K562 (cell line): ENCODE measurements around the gene C2CD2. TPM values are rescaled to one million over a fixed set of nuclear protein-coding genes. Genes with fewer than 3 reads are reported as not detected.

Experiments
- ATAC-seq: fragments of 200-7000 bp; cut with Tn5 transposase; 3 replicates; pipeline ENCODE4 v1.9.1; 2020; ENCODE audit warnings: moderate library complexity
- BruUV-seq: library from RNA; stranded (reverse); fragments of 400-500 nt; replicated peaks from 2 replicates; lab custom pipeline; 2021; lab: Mats Ljungman, UMichigan
- CTCF ChIA-PET: fragments of 300-600 bp; formaldehyde crosslinking; extraction: SDS; loops from one replicate; lab custom pipeline; 2021; ENCODE audit warnings: low intra/inter-chr PET ratio; lab: Yijun Ruan, JAX
- POLR2A ChIA-PET: fragments of 300-600, 350-650 bp; sonication (Branson Sonifier 250); formaldehyde crosslinking; extraction: SDS; loops from one replicate; lab custom pipeline; 2021; ENCODE audit warnings: antibody characterized with exemption, inconsistent platforms; lab: Yijun Ruan, JAX
- DNase-seq, 4 experiments: peaks; one replicate each; pipeline versions ENCODE4 v3.0.0 to v3.0.0-alpha.2; 2011 to 2018; ENCODE audit warnings: low spot score in 3 of 4, mixed read lengths in 3 of 4; ENCODE audit errors: extremely low read depth in 1 of 4
- FAIRE-seq: peaks from 2 replicates; lab custom pipeline; 2011; peaks lifted over from hg19 to GRCh38; lab: Jason Lieb, UNC
- H2AFZ ChIP-seq: 2 replicates; pipeline ENCODE4 v1.6.0; 2011; ENCODE audit warnings: low read depth, low read length, control low read depth, inconsistent platforms
- H3K27ac ChIP-seq: fragments of 200-600 bp; 3 replicates; pipeline ENCODE4 v1.8.0; 2011; ENCODE audit warnings: low read depth, mild to moderate bottlenecking, control low read depth, inconsistent platforms, low read length, moderate library complexity, mixed read lengths; ENCODE audit errors: extremely low read depth
- H3K27me3 ChIP-seq, 2 experiments: fragments of 300-600 bp in 1 of 2; 2 replicates in 1 of 2; 3 replicates in 1 of 2; pipeline versions ENCODE4 v1.6.0 to v1.8.0; 2011; ENCODE audit warnings: inconsistent platforms in 2 of 2, low read length in 2 of 2, mild to moderate bottlenecking in 1 of 2, mixed read lengths in 1 of 2, moderate library complexity in 1 of 2; ENCODE audit not compliant: control insufficient read depth in 2 of 2, insufficient read depth in 2 of 2
- H3K36me3 ChIP-seq: fragments of 300-600 bp; 3 replicates; pipeline ENCODE4 v1.8.0; 2011; ENCODE audit warnings: mild to moderate bottlenecking, low read length, inconsistent platforms; ENCODE audit not compliant: control insufficient read depth, insufficient read depth
- H3K4me1 ChIP-seq, 2 experiments: fragments of 200-600 bp in 1 of 2; replicated peaks in 1 of 2; 2 replicates in 1 of 2; 3 replicates in 1 of 2; pipeline versions ENCODE4 v1.5.1 to v1.8.0; 2011; ENCODE audit warnings: inconsistent platforms in 2 of 2, low read length in 2 of 2, mild to moderate bottlenecking in 1 of 2, mixed read lengths in 1 of 2, moderate library complexity in 1 of 2; ENCODE audit not compliant: control insufficient read depth in 2 of 2, insufficient read depth in 2 of 2
- H3K4me2 ChIP-seq: 2 replicates; pipeline ENCODE4 v1.6.1; 2011; ENCODE audit warnings: low read length, control low read depth, inconsistent platforms, mixed read lengths; ENCODE audit not compliant: insufficient read depth
- H3K4me3 ChIP-seq: fragments of 200-600 bp; sonication (generic), shearing (Covaris generic); 2 replicates; pipeline ENCODE4 v1.5.1; 2016; ENCODE audit warnings: control low read depth, inconsistent platforms
- H3K79me2 ChIP-seq: fragments of 200-600 bp; 3 replicates; pipeline ENCODE4 v1.8.0; 2011; ENCODE audit warnings: low read length, inconsistent platforms; ENCODE audit not compliant: control insufficient read depth, insufficient read depth
- H3K9ac ChIP-seq, 2 experiments: 2 replicates each; pipeline versions ENCODE4 v1.6.0 to v1.6.1; 2011; ENCODE audit warnings: low read depth in 2 of 2, low read length in 2 of 2, control low read depth in 1 of 2, inconsistent platforms in 1 of 2, mild to moderate bottlenecking in 1 of 2, mixed read lengths in 1 of 2; ENCODE audit not compliant: insufficient read depth in 1 of 2
- H3K9me1 ChIP-seq: one replicate; pipeline ENCODE4 v1.6.0; 2011; ENCODE audit warnings: inconsistent platforms, mild to moderate bottlenecking, low read length, moderate library complexity; ENCODE audit not compliant: control insufficient read depth, insufficient read depth
- H3K9me3 ChIP-seq: replicated peaks from 2 replicates; pipeline ENCODE4 v1.5.1; 2011; ENCODE audit warnings: low read depth, low read length, inconsistent platforms; ENCODE audit not compliant: control insufficient read depth, insufficient read depth
- H4K20me1 ChIP-seq: replicated peaks from 2 replicates; pipeline ENCODE4 v1.6.1; 2011; ENCODE audit warnings: low read length, inconsistent platforms, mixed read lengths; ENCODE audit not compliant: control insufficient read depth, insufficient read depth
- CREBBP ChIP-seq: IDR thresholded peaks from one replicate; pipeline ENCODE4 v1.6.1; 2012; ENCODE audit warnings: low read depth, mild to moderate bottlenecking, control low read depth, inconsistent platforms, low read length
- ELF1 ChIP-seq: fragments of 200-800 bp; sonication (Bioruptor generic); IDR thresholded peaks from 2 replicates; pipeline ENCODE4 v1.6.1; 2016; ENCODE audit warnings: missing genetic modification characterization, missing compliant biosample characterization
- ESRRA ChIP-seq: fragments of 450-650 bp; IDR thresholded peaks from 2 replicates; pipeline ENCODE4 v1.6.1; 2014; ENCODE audit warnings: low read depth, mild to moderate bottlenecking, moderate library complexity, borderline replicate concordance
- KDM1A ChIP-seq, 2 experiments: fragments of 450-650 bp; IDR thresholded peaks; 2 replicates each; pipeline ENCODE4 v1.6.1; 2016; ENCODE audit warnings: mild to moderate bottlenecking in 2 of 2
- PRPF4 ChIP-seq: fragments of 200-400 bp; formaldehyde crosslinking; IDR thresholded peaks from one replicate; pipeline ENCODE4 v1.6.1; 2017; ENCODE audit warnings: low read length, low read depth, mild to moderate bottlenecking; ENCODE audit not compliant: insufficient read depth, poor library complexity, severe bottlenecking
- SMARCA4 ChIP-seq: fragments of 450-650 bp; IDR thresholded peaks from 2 replicates; pipeline ENCODE4 v1.6.1; 2016
- SOX6 ChIP-seq: fragments of 450-650 bp; IDR thresholded peaks from 2 replicates; pipeline ENCODE4 v1.6.1; 2014; ENCODE audit warnings: mild to moderate bottlenecking
- TAL1 ChIP-seq: fragments of 450-650 bp; IDR thresholded peaks from 2 replicates; pipeline ENCODE4 v1.6.1; 2016; ENCODE audit warnings: mild to moderate bottlenecking
- TEAD1 ChIP-seq, 2 experiments: fragments of 450-650 bp in 1 of 2; sonication (generic) in 1 of 2; formaldehyde crosslinking; IDR thresholded peaks; 2 replicates each; pipeline versions ENCODE4 v1.4.0 to v1.8.0; 2020 to 2022; ENCODE audit warnings: mild to moderate bottlenecking in 2 of 2, missing genetic modification reagents in 1 of 2
- ZNF121 ChIP-seq: sonication (generic); formaldehyde crosslinking; conservative IDR thresholded peaks from 2 replicates; pipeline ENCODE4 v1.8.0; 2022; ENCODE audit warnings: missing genetic modification reagents
- ZNF146 ChIP-seq: IDR thresholded peaks from one replicate; pipeline ENCODE4 v1.6.1; 2018; ENCODE audit warnings: missing compliant biosample characterization; ENCODE audit not compliant: unreplicated experiment
- ZNF316 ChIP-seq: fragments of 450-650 bp; IDR thresholded peaks from 2 replicates; pipeline ENCODE4 v1.6.1; 2016
- ZNF584 ChIP-seq: fragments of 200-800 bp; sonication (Bioruptor generic); IDR thresholded peaks from 2 replicates; pipeline ENCODE4 v1.6.1; 2016; ENCODE audit warnings: low read depth, mild to moderate bottlenecking, missing genetic modification characterization, missing compliant biosample characterization
- ZNF75A ChIP-seq: fragments of 450-650 bp; formaldehyde crosslinking; IDR thresholded peaks from 2 replicates; pipeline ENCODE4 v1.4.0; 2020; ENCODE audit warnings: mild to moderate bottlenecking
- WGBS: fragments of 100-300 bp; shearing (Covaris generic); methylation state at CpG from one replicate; pipeline ENCODE4 v1.1.6; 2016; ENCODE audit warnings: low coverage, mixed read lengths; ENCODE audit not compliant: insufficient coverage; ENCODE audit errors: missing lambda C conversion rate; 5-methylcytosine and 5-hydroxymethylcytosine counted together
- in situ Hi-C: fragments of 300-500 bp; cut with MboI; formaldehyde crosslinking; loops from 4 replicates; pipeline ENCODE4 v1.15.0; 2018; ENCODE audit warnings: inconsistent platforms, mixed read lengths
- intact Hi-C: fragments of 100-400 bp; cut with micrococcal nuclease; formaldehyde crosslinking; loops from 2 replicates; pipeline ENCODE4 v1.14.2; 2022
- polyA plus RNA-seq, 8 experiments: library from polyadenylated mRNA; depleted of rRNA in 4 of 8; stranded (reverse) in 5 of 8; unstranded in 3 of 8; fragments of >200 nt; fragmentation: Nextera tagmentation in 2 of 8; fragmentation: Illumina TruSeq in 1 of 8; extraction: Ambion mirVana in 2 of 8; extraction: Trizol in 1 of 8; gene quantifications; 2 replicates each; pipeline versions ENCODE4 v1.2.1 to v1.2.3, GENCODE V29; 2011 to 2014; ENCODE audit warnings: inconsistent platforms in 1 of 8, missing spikeins in 1 of 8
- total RNA-seq, 7 experiments: library from RNA; depleted of rRNA in 6 of 7; stranded (reverse); fragments of >200 nt in 6 of 7; fragmentation: Illumina TruSeq in 2 of 7; extraction: Trizol in 2 of 7; gene quantifications; 2 replicates each; pipeline versions ENCODE4 v1.2.1 to v1.2.3, GENCODE V29; 2011 to 2021; ENCODE audit warnings: low replicate concordance in 1 of 7
- TF ChIP-seq, protein P1 (sequence below): fragments of 200-800 bp; sonication (Bioruptor generic); IDR thresholded peaks from 2 replicates; pipeline ENCODE4 v1.6.1; 2017; ENCODE audit warnings: missing genetic modification characterization, missing compliant biosample characterization
- TF ChIP-seq, protein P2 (sequence below): IDR thresholded peaks from 3 replicates; pipeline ENCODE4 v1.6.1; 2011; ENCODE audit warnings: borderline replicate concordance, mild to moderate bottlenecking; ENCODE audit not compliant: insufficient read length, insufficient read depth
- TF ChIP-seq, protein P3 (sequence below): fragments of 450-650 bp; IDR thresholded peaks from 2 replicates; pipeline ENCODE4 v1.6.1; 2016; ENCODE audit warnings: low read depth, mild to moderate bottlenecking, moderate library complexity
- TF ChIP-seq, protein P4 (sequence below): sonication (generic); formaldehyde crosslinking; IDR thresholded peaks from 2 replicates; pipeline ENCODE4 v1.8.1; 2022; ENCODE audit warnings: missing genetic modification reagents

Gene C2CD2
- total and polyA plus RNA-seq, 9 of the 15 experiments (the other 6 are each of a cell fraction or from before 2014, with no cell fraction given), result 1.3 to 21.6 (median 12.1) TPM

DNA sequence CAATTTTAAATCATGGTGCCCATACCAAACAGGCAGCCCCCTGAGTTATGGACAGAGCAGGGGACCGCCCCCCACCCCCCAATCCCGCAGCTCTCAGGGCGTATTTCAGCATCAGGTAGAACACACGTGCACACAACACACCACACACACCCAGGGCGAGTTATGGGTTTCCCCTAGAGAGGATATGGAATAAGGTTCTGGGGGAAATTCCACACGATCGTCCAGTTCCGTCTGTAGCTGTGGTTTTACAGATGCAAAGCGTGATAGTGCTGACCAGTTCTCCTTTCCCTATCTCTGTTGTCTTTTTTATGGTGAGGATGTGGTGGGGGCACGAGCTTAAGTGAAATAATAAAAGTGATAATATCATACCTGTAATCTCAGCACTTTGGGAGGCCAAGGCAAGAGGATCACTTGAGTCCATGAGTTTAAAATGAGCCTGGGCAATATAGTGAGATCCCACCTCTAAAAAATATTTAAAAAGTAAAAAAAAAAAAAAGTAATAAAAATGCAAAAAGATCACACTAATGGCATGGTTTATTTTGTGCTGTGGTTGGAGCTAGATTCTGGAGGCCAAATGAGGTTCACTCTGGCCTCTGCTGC, 25.1 kb downstream of the C2CD2 start:
- Histone ChIP-seq H3K27ac (no peak overlapping the region), H4K20me1 (peaks cover 12% of the 10 kb centered on the region), H3K79me2 (no peaks in the 10 kb centered on the region; the same call in 2 of the 3 replicates), H3K36me3 (no peaks in the 10 kb centered on the region), H3K4me2 (no peak overlapping the region), H3K9me1 (peaks cover 3% of the 10 kb centered on the region), H3K27me3 (no peaks in the 10 kb centered on the region), H3K4me1 (peaks cover 11 to 23% of the 10 kb centered on the region in 2 experiments), H3K9me3 (no peaks in the 10 kb centered on the region), H3K4me3 (no peak overlapping the region), H2AFZ (no peak overlapping the region), H3K9ac (no peak overlapping the region)
- DNase-seq (no peak), ATAC-seq (no peak), FAIRE-seq (no peak)
- no TSS peak for BruUV-seq
- in situ Hi-C loops, result no loop called here
- ChIA-PET POLR2A (interaction anchor here (0.6 to 0.9 kb wide), 3 partner anchors 77 to 1794 kb away, joined by 3 read pairs; no protein-coding TSS in a partner anchor), CTCF (no interaction called here)
- WGBS, result 38% methylated on average over 10 of the region's 10 CpGs
- intact Hi-C loops, result no loop called here
- TF ChIP-seq ZNF316, result no peak
- TF ChIP-seq TAL1, result 0 out of 2 replicates have a peak, but pooled peaks have one; percentile 9
- TF ChIP-seq ESRRA, result peak; percentile 80; the same call in 1 of the 2 replicates
- TF ChIP-seq ELF1 (tag), result peak; percentile 25; the same call in 1 of the 2 replicates
- TF ChIP-seq ZNF121 (CRISPR knock-in tag), result peak; percentile 90
- peak; percentile 34 to 36; a peak in 2 of 4 replicates for TF ChIP-seq KDM1A (IDR thresholded peaks at IDR 0.05)
- TF ChIP-seq SOX6, result peak; percentile 72; the same call in 1 of the 2 replicates
- TF ChIP-seq PRPF4, result no peak
- TF ChIP-seq, protein P1, sequence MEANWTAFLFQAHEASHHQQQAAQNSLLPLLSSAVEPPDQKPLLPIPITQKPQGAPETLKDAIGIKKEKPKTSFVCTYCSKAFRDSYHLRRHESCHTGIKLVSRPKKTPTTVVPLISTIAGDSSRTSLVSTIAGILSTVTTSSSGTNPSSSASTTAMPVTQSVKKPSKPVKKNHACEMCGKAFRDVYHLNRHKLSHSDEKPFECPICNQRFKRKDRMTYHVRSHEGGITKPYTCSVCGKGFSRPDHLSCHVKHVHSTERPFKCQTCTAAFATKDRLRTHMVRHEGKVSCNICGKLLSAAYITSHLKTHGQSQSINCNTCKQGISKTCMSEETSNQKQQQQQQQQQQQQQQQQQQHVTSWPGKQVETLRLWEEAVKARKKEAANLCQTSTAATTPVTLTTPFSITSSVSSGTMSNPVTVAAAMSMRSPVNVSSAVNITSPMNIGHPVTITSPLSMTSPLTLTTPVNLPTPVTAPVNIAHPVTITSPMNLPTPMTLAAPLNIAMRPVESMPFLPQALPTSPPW (CRISPR knock-in tag), result peak; percentile 30; the same call in 1 of the 2 replicates
- TF ChIP-seq, protein P2, sequence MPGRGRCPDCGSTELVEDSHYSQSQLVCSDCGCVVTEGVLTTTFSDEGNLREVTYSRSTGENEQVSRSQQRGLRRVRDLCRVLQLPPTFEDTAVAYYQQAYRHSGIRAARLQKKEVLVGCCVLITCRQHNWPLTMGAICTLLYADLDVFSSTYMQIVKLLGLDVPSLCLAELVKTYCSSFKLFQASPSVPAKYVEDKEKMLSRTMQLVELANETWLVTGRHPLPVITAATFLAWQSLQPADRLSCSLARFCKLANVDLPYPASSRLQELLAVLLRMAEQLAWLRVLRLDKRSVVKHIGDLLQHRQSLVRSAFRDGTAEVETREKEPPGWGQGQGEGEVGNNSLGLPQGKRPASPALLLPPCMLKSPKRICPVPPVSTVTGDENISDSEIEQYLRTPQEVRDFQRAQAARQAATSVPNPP, result no peak
- no peak for TF ChIP-seq ZNF146 (CRISPR knock-in tag)
- TF ChIP-seq CREBBP, result no peak
- TF ChIP-seq SMARCA4, result 0 out of 2 replicates have a peak, but pooled peaks have one; percentile 15
- TF ChIP-seq TEAD1 (CRISPR knock-in tag; IDR thresholded peaks at IDR 0.05), result peak in 1 of 2 experiments; percentile 47; a peak in 1 of 4 replicates
- TF ChIP-seq ZNF75A, result no peak
- TF ChIP-seq, protein P3, sequence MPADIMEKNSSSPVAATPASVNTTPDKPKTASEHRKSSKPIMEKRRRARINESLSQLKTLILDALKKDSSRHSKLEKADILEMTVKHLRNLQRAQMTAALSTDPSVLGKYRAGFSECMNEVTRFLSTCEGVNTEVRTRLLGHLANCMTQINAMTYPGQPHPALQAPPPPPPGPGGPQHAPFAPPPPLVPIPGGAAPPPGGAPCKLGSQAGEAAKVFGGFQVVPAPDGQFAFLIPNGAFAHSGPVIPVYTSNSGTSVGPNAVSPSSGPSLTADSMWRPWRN, result peak; percentile 93
- TF ChIP-seq, protein P4, sequence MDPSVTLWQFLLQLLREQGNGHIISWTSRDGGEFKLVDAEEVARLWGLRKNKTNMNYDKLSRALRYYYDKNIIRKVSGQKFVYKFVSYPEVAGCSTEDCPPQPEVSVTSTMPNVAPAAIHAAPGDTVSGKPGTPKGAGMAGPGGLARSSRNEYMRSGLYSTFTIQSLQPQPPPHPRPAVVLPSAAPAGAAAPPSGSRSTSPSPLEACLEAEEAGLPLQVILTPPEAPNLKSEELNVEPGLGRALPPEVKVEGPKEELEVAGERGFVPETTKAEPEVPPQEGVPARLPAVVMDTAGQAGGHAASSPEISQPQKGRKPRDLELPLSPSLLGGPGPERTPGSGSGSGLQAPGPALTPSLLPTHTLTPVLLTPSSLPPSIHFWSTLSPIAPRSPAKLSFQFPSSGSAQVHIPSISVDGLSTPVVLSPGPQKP (CRISPR knock-in tag), result no peak
- 0 out of 2 replicates have a peak, but pooled peaks have one; percentile 37 for TF ChIP-seq ZNF584 (CRISPR knock-in tag)
